ENCODE measurements around the gene FCN3.

FCN3 gene

GRCh38 chr1:27335506-27336422 lies 38.9 kb downstream of the FCN3 start:
- DNase-seq: no peak

GRCh38 chr1:27333717-27334279 lies 40.8 kb downstream of the FCN3 start:
- no peak for DNase-seq

- no peak for DNase-seq
Observed at GRCh38 chr1:27332536-27333281, 41.9 kb downstream of the FCN3 start.

GRCh38 chr1:27331922-27332321 lies 42.7 kb downstream of the FCN3 start:
- no peak for DNase-seq

- no peak for DNase-seq
Observed at GRCh38 chr1:27331426-27331825, 43.2 kb downstream of the FCN3 start.

GRCh38 chr1:27330786-27331185 lies 43.8 kb downstream of the FCN3 start:
- DNase-seq: no peak

GRCh38 chr1:27327964-27328363 lies 46.7 kb downstream of the FCN3 start:
- no peak for DNase-seq

- no peak for DNase-seq
Observed at GRCh38 chr1:27325286-27325685, 49.3 kb downstream of the FCN3 start.

GRCh38 chr1:27322569-27323240 lies 51.9 kb downstream of the FCN3 start:
- DNase-seq: no peak

GRCh38 chr1:27321813-27322568 lies 52.6 kb downstream of the FCN3 start, which contains the start of gene TMEM222:
TSS of gene TMEM222 (plus strand) at chr1:27322163. CDS start at chr1:27322198, 35 bp downstream.
- peak; percentile 97 for DNase-seq
